ENCODE data around the gene MNAT1. TPM values are rescaled to one million over a fixed set of nuclear protein-coding genes. Genes with fewer than 3 reads are reported as not detected.
A peak's percentile ranks its signal among the peaks of the same experiment; 100 is the strongest.

Gene MNAT1
- total RNA-seq, 1 experiment from 2014 or later = 44.6 TPM

- no peak for TF ChIP-seq CTCF (IDR thresholded peaks at IDR 0.05; ENCODE audit: unreplicated experiment)
- peaks cover 8% of the 10 kb centered on the region for H3K4me1 Mint-ChIP-seq (ENCODE audit: low read depth, unreplicated experiment)
- CTCF ChIA-PET = interaction anchor here (0.8 to 1.0 kb wide), 2 partner anchors 11 to 13 kb away, joined by 3 read pairs; no protein-coding TSS in a partner anchor
- H3K36me3 Mint-ChIP-seq (ENCODE audit: insufficient read depth, unreplicated experiment) = peaks cover 16% of the 10 kb centered on the region
- DNase-seq = no peak
- no peaks in the 10 kb centered on the region for H3K27me3 Mint-ChIP-seq (ENCODE audit: unreplicated experiment)
- no TSS peak for BruUV-seq (replicated peaks)
- peak overlapping the region; percentile 81 for H3K4me3 Mint-ChIP-seq (ENCODE audit: low read depth, unreplicated experiment)
- no peak overlapping the region for H3K27ac Mint-ChIP-seq (ENCODE audit: unreplicated experiment)
- no peaks in the 10 kb centered on the region for H3K9me3 Mint-ChIP-seq (ENCODE audit: low read depth, unreplicated experiment)
- intact Hi-C loops (cut with micrococcal nuclease; ENCODE audit: unreplicated experiment) = no loop called here
Observed at GRCh38 chr14:60736494-60736893, 1.9 kb downstream of the MNAT1 start.

DNA sequence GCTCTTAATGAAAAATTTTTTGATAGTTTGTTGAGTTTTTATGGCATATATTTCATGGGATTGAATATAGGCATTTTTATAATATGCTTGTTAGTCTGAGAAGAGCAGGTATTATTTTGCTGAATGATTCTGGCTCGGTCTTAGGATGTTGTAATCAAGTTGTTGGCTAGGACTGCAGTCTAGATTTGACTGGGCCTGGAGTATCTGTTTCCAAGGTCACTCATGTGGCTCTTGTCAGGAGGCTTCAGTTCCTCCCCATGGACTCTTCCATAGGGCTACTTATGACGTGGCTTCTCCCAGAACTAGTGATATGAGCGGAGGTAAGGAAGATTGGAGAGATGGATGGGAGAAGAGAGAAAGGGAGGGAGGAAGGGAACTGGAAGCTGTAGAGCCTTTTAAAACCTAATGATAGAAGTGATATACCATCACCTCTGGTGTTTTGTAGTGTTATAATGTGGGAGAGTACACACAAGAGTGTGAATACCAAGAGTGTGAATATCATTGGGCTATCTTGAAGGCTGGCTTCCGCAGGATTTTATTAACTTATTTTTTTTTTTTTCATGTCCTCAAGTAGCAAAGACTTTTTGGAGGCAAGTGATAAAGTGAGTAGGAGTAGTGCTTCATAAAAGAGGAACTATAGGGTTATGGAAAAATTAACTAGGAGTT, 4.4 kb downstream of the MNAT1 start:
- intact Hi-C loops (cut with micrococcal nuclease; ENCODE audit: unreplicated experiment) = no loop called here
- no peak for TF ChIP-seq CTCF (IDR thresholded peaks at IDR 0.05; ENCODE audit: unreplicated experiment)
- Mint-ChIP-seq H3K27ac (ENCODE audit: unreplicated experiment) (no peak overlapping the region), H3K9me3 (ENCODE audit: low read depth, unreplicated experiment) (no peaks in the 10 kb centered on the region), H3K36me3 (ENCODE audit: insufficient read depth, unreplicated experiment) (peaks cover 16% of the 10 kb centered on the region), H3K27me3 (ENCODE audit: unreplicated experiment) (no peaks in the 10 kb centered on the region), H3K4me1 (ENCODE audit: low read depth, unreplicated experiment) (peaks cover 8% of the 10 kb centered on the region), H3K4me3 (ENCODE audit: low read depth, unreplicated experiment) (no peak overlapping the region)
- DNase-seq = no peak
- no TSS peak for BruUV-seq (replicated peaks)
- CTCF ChIA-PET = no interaction called here

DNA sequence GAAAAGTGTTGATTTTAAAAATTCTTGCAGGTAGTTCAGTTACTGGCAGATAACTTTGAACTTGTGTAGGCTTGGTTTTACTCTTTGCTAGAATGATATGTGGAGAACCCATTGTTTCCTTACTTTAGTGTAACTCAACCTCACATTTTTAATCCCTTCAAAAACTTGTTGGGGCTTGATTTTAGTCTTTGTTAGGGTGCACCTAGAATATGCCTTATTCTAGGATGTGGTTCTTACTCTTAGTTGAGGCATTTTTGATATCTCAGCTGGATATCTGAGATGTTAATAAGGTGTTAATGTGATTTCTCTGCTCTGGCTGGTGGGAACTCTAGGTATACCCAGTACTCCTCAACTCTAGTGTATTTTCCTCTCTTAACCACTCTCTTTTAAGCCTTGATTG, 10.0 kb downstream of the MNAT1 start:
- Mint-ChIP-seq H3K36me3 (ENCODE audit: insufficient read depth, unreplicated experiment) (no peaks in the 10 kb centered on the region), H3K27me3 (ENCODE audit: unreplicated experiment) (no peaks in the 10 kb centered on the region), H3K4me3 (ENCODE audit: low read depth, unreplicated experiment) (no peak overlapping the region), H3K4me1 (ENCODE audit: low read depth, unreplicated experiment) (no peaks in the 10 kb centered on the region), H3K9me3 (ENCODE audit: low read depth, unreplicated experiment) (no peaks in the 10 kb centered on the region), H3K27ac (ENCODE audit: unreplicated experiment) (no peak overlapping the region)
- TF ChIP-seq CTCF (IDR thresholded peaks at IDR 0.05; ENCODE audit: unreplicated experiment) = no peak
- CTCF ChIA-PET = no interaction called here
- intact Hi-C loops (cut with micrococcal nuclease; ENCODE audit: unreplicated experiment) = loop anchor here (5.0 kb wide), 1 partner anchor 53 kb away; no protein-coding TSS in a partner anchor
- no TSS peak for BruUV-seq (replicated peaks)
- no peak for DNase-seq

DNA sequence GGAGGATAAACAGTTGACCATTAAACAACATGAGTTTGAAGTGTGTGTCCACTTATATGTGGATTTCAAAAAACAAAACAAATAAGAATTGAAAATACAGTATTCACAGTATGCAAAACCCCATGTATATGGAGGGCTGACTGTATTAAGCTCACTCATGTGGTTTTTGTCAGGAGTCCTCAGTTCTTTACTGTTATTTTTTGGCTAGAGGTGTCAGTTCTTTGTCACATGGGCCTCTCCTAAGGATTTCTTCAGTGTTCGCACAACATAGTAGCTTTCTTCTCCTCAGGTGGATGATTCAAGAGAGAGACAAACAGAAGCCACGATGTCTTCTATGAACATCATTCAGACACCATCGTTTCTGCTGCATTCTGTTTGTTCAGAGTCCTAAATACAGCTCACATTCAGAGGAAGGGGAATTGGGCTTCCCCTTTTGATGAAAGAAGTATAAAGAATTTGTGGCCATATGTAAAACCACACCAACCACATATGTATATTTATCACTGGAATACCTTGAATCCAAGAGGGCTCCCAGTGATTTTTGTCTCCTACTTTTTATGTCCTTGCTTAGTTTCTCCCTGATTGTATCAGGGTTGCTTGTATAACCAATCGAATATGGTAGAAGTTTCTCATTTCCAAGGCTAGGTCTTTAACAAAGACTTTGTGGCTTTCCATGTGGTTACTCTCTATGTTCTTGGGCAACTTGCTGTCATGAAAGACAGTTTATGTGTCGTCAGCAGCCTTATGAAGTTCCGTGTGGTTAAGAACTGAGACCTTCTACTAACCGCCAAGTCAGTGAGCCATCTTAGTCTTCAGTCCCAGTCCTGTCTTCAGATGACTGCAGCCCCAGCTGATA, 18.9 kb downstream of the MNAT1 start:
- Mint-ChIP-seq H3K27ac (ENCODE audit: unreplicated experiment) (no peak overlapping the region), H3K27me3 (ENCODE audit: unreplicated experiment) (no peaks in the 10 kb centered on the region), H3K4me1 (ENCODE audit: low read depth, unreplicated experiment) (peaks cover 18% of the 10 kb centered on the region), H3K9me3 (ENCODE audit: low read depth, unreplicated experiment) (no peaks in the 10 kb centered on the region), H3K4me3 (ENCODE audit: low read depth, unreplicated experiment) (no peak overlapping the region), H3K36me3 (ENCODE audit: insufficient read depth, unreplicated experiment) (no peaks in the 10 kb centered on the region)
- intact Hi-C loops (cut with micrococcal nuclease; ENCODE audit: unreplicated experiment) = no loop called here
- DNase-seq = no peak
- BruUV-seq (replicated peaks) = no TSS peak
- CTCF ChIA-PET = no interaction called here
- TF ChIP-seq CTCF (IDR thresholded peaks at IDR 0.05; ENCODE audit: unreplicated experiment) = no peak
